PFSK-1 (cell line): Measurements from ENCODE around the gene GALR2.
A peak's percentile ranks its signal among the peaks of the same experiment; 100 is the strongest.

ENCODE experiments used
- FOXP2 ChIP-seq: optimal IDR thresholded peaks from 2 replicates; pipeline ENCODE3; 2011; ENCODE audit warnings: borderline replicate concordance, control low read depth, inconsistent platforms; ENCODE audit not compliant: insufficient read depth; ENCODE audit errors: extremely low read length, extremely low read depth
- POLR2AphosphoS5 ChIP-seq: IDR thresholded peaks from 2 replicates; pipeline ENCODE4 v1.6.1; 2012; ENCODE audit warnings: low read depth, mild to moderate bottlenecking, control low read depth, low read length, moderate library complexity
- SIN3A ChIP-seq: IDR thresholded peaks from 2 replicates; pipeline ENCODE4 v1.6.1; 2012; ENCODE audit warnings: mild to moderate bottlenecking, low read length, moderate library complexity, borderline replicate concordance; ENCODE audit not compliant: insufficient read depth
- TAF1 ChIP-seq: IDR thresholded peaks from 2 replicates; pipeline ENCODE4 v1.6.1; 2012; ENCODE audit warnings: low read length, control low read depth, borderline replicate concordance; ENCODE audit not compliant: insufficient read depth
- TF ChIP-seq, protein P1 (sequence below), 2 experiments: IDR thresholded peaks; 2 replicates each; pipeline versions ENCODE4 v1.6.1 to v1.8.0; 2011 to 2012; ENCODE audit warnings: low read depth in 2 of 2, low read length in 2 of 2, control low read depth in 1 of 2, inconsistent platforms in 1 of 2, mild to moderate bottlenecking in 1 of 2, moderate library complexity in 1 of 2; ENCODE audit not compliant: insufficient read depth in 1 of 2

The GALR2 gene

DNA sequence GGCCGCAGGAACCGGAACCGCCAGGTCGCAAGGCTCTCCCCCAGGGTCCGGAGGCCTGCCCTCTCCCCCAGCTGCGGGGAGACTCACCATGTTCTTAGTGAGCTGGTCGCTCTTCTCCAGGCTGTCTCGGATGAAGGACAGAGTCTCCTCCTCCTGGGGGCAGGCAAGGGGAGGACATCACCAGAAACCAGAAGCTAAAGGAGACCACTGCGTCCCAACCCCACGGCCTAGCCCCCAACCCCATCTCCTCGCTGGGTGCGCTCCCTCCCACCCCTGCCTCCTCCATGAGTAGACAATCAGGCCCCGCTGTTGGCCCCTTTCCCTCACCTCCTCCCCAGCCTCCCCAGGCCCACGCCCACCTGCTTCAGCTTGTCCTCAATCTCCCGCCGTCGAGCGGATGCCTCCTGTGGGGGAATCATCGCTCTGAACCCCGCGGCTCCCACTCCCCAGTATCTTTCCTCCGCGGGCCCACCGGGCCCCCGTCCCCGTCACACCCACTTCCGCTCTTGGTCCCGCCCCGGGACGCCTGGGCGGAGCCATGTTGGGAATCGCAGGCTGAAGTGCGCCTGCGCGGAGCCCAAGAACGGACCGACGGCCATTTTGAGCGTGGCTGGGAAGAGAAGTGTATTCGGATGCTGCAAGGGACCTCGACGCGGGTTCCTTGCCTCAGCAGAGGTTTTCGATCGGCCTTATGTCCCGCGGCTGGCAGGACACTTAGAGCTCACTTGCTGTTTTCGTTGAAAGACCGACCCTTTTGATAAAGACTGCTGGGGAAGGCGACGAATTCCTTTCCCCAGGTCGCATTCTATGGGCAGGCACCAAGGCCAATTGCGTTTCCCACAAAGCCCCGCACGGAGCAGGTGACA, 28.9 kb downstream of the GALR2 start, which contains the start of gene EXOC7:
TSS of gene EXOC7 (minus strand) at position 514 of the 866 bp plus-strand sequence. CDS start at position 419, 95 bp downstream.
- TF ChIP-seq, protein P1, sequence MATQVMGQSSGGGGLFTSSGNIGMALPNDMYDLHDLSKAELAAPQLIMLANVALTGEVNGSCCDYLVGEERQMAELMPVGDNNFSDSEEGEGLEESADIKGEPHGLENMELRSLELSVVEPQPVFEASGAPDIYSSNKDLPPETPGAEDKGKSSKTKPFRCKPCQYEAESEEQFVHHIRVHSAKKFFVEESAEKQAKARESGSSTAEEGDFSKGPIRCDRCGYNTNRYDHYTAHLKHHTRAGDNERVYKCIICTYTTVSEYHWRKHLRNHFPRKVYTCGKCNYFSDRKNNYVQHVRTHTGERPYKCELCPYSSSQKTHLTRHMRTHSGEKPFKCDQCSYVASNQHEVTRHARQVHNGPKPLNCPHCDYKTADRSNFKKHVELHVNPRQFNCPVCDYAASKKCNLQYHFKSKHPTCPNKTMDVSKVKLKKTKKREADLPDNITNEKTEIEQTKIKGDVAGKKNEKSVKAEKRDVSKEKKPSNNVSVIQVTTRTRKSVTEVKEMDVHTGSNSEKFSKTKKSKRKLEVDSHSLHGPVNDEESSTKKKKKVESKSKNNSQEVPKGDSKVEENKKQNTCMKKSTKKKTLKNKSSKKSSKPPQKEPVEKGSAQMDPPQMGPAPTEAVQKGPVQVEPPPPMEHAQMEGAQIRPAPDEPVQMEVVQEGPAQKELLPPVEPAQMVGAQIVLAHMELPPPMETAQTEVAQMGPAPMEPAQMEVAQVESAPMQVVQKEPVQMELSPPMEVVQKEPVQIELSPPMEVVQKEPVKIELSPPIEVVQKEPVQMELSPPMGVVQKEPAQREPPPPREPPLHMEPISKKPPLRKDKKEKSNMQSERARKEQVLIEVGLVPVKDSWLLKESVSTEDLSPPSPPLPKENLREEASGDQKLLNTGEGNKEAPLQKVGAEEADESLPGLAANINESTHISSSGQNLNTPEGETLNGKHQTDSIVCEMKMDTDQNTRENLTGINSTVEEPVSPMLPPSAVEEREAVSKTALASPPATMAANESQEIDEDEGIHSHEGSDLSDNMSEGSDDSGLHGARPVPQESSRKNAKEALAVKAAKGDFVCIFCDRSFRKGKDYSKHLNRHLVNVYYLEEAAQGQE (IDR thresholded peaks at IDR 0.05; ENCODE audit: insufficient read depth in 1 of 2, low read depth in 2 of 2, low read length in 2 of 2): peak; percentile 4 to 33; a peak in 1 of 4 replicates
- TF ChIP-seq TAF1 (peak; percentile 86), FOXP2 (no peak), POLR2AphosphoS5 (peak; percentile 89), SIN3A (peak; percentile 67; the same call in 1 of the 2 replicates)

GRCh38 chr17:76104140-76104895, 29.7 kb downstream of the GALR2 start:
- TF ChIP-seq TAF1: no peak
- TF ChIP-seq SIN3A: no peak
- no peak for TF ChIP-seq POLR2AphosphoS5
- TF ChIP-seq, protein P1 (IDR thresholded peaks at IDR 0.05; ENCODE audit: insufficient read depth in 1 of 2, low read depth in 2 of 2, low read length in 2 of 2): no peak
- TF ChIP-seq FOXP2: no peak

DNA sequence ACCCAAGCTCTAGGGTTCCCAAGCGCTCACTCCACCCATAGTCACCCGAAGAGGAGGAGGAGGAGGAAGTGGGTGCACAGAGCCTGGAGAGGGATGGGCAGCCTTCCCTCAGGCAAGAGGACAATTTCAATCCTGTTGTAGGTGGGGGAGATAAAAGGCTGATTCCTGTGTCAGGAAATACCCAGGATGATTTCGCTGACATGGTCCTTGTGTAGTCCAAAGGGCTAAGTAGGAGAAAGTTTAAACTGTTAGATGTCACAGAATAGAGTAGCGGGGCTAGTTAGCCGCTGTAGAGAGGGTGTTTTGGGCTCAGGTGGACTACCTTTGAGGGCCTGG, 30.3 kb downstream of the GALR2 start:
- TF ChIP-seq POLR2AphosphoS5 (no peak), SIN3A (no peak), FOXP2 (no peak), TAF1 (no peak)
- TF ChIP-seq, protein P1 (IDR thresholded peaks at IDR 0.05; ENCODE audit: insufficient read depth in 1 of 2, low read depth in 2 of 2, low read length in 2 of 2): no peak

DNA sequence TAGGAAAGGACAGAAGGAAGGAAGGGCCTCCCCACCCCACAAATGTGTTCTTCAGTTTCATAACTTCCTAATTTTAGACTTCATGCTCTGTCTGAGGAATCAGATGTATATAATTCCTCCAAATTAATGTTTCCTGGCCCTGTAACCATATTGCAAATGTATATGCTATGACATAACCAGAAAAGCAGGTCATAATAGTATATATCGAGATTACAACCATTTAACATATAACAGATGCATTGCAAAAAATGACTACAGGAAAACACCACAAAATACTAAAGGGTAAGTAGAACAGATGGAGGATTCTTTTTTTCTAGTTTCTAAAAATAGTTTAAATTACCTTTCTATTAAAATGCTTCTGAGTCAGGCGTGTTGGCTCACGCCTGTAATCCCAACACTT, 32.1 kb downstream of the GALR2 start:
- TF ChIP-seq SIN3A (no peak), TAF1 (no peak), POLR2AphosphoS5 (no peak), FOXP2 (no peak)
- TF ChIP-seq, protein P1 (IDR thresholded peaks at IDR 0.05; ENCODE audit: insufficient read depth in 1 of 2, low read depth in 2 of 2, low read length in 2 of 2): no peak
